Measurements from ENCODE around the gene DMRT2.

- TF ChIP-seq, protein P1, sequence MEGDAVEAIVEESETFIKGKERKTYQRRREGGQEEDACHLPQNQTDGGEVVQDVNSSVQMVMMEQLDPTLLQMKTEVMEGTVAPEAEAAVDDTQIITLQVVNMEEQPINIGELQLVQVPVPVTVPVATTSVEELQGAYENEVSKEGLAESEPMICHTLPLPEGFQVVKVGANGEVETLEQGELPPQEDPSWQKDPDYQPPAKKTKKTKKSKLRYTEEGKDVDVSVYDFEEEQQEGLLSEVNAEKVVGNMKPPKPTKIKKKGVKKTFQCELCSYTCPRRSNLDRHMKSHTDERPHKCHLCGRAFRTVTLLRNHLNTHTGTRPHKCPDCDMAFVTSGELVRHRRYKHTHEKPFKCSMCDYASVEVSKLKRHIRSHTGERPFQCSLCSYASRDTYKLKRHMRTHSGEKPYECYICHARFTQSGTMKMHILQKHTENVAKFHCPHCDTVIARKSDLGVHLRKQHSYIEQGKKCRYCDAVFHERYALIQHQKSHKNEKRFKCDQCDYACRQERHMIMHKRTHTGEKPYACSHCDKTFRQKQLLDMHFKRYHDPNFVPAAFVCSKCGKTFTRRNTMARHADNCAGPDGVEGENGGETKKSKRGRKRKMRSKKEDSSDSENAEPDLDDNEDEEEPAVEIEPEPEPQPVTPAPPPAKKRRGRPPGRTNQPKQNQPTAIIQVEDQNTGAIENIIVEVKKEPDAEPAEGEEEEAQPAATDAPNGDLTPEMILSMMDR (IDR thresholded peaks at IDR 0.05; ENCODE audit: low read depth, low read length, poor library complexity, severe bottlenecking): no peak
- TF ChIP-seq EZH2phosphoT487 (IDR thresholded peaks at IDR 0.05; ENCODE audit: borderline replicate concordance, low read length): no peak
Measured at GRCh38 chr9:1087120-1087881, 37.1 kb downstream of the DMRT2 start.

Measured in DOHH2 (cell line).